Transverse colon (tissue), 4 donors: Measurements from ENCODE around the gene GRIN2A. TPM values are rescaled to one million over a fixed set of nuclear protein-coding genes. Genes with fewer than 3 reads are reported as not detected.

Source experiments
- DNase-seq: peaks from one replicate; pipeline ENCODE4 v3.0.0-alpha.2; 2019
- H3K27ac ChIP-seq, 4 donors: fragments of 200-600 bp; sonication (generic); 2 replicates each; pipeline ENCODE4 v1.5.1; 2016 to 2018; ENCODE audit warnings: inconsistent platforms in 4 of 4
- H3K27me3 ChIP-seq: fragments of 200-600 bp; sonication (generic); 2 replicates; pipeline ENCODE4 v1.5.1; 2017; ENCODE audit warnings: inconsistent platforms
- H3K36me3 ChIP-seq, 4 donors: fragments of 200-600 bp; sonication (generic); 2 replicates each; pipeline ENCODE4 v1.5.1; 2017 to 2019; ENCODE audit warnings: inconsistent platforms in 4 of 4
- H3K4me1 ChIP-seq, 4 donors: fragments of 200-600 bp; sonication (generic); 2 replicates each; pipeline ENCODE4 v1.5.1; 2017 to 2020; ENCODE audit warnings: inconsistent platforms in 4 of 4
- H3K4me3 ChIP-seq, 4 donors: fragments of 200-600 bp; sonication (generic); 1 replicate in 1 of 4; 2 replicates in 3 of 4; pipeline versions ENCODE4 v1.5.1 to v1.6.1; 2017 to 2019; ENCODE audit warnings: inconsistent platforms in 4 of 4
- H3K9me3 ChIP-seq, 2 donors: fragments of 200-600 bp; sonication (generic); 2 replicates each; pipeline ENCODE4 v1.5.1; 2017 to 2019; ENCODE audit warnings: inconsistent platforms in 2 of 2
- EP300 ChIP-seq: sonication (generic); formaldehyde crosslinking; IDR thresholded peaks from one replicate; pipeline ENCODE4 v1.6.1; 2017; ENCODE audit warnings: antibody characterized with exemption, low read depth
- POLR2A ChIP-seq: fragments of 450-650 bp; IDR thresholded peaks from one replicate; pipeline ENCODE4 v1.6.1; 2016; ENCODE audit warnings: antibody characterized with exemption, mild to moderate bottlenecking, moderate library complexity
- POLR2AphosphoS5 ChIP-seq, 3 donors: sonication (generic); formaldehyde crosslinking; IDR thresholded peaks; one replicate each; pipeline ENCODE4 v1.6.1; 2016; ENCODE audit warnings: antibody characterized with exemption in 3 of 3
- WGBS, 2 donors: methylation state at CpG; one replicate each; pipeline ENCODE4 v1.1.5; 2018; ENCODE audit warnings: low coverage in 1 of 2; 5-methylcytosine and 5-hydroxymethylcytosine counted together
- in situ Hi-C, 4 donors: fragments of 200-750 bp; cut with MboI; loops; one replicate each; pipeline versions ENCODE4 v1.15.0 to v1.15.1; 2017; ENCODE audit warnings: low sequenced_read_pairs in 3 of 4, low pct_ligation_motif_present in 1 of 4, low pct_unique_long_range_greater_than_20kb in 1 of 4
- intact Hi-C: fragments of 100-400 bp; cut with DNase I; formaldehyde crosslinking; loops from one replicate; pipeline ENCODE4 v1.15.1; 2023; ENCODE audit warnings: low total_unique reads
- total RNA-seq, 4 donors: library from RNA; depleted of rRNA; stranded (reverse); fragments of >200 nt; gene quantifications; one replicate each; pipeline ENCODE4 v1.1.0, GENCODE V29; 2016
- TF ChIP-seq, protein P1 (sequence below), 5 experiments: fragments of 200-600 bp in 3 of 5; fragments of 450-650 bp in 2 of 5; sonication (generic) in 3 of 5; IDR thresholded peaks; 1 replicate in 2 of 5; 2 replicates in 3 of 5; pipeline ENCODE4 v1.5.1; 2016 to 2017; ENCODE audit warnings: antibody characterized with exemption in 5 of 5, inconsistent platforms in 3 of 5, mild to moderate bottlenecking in 2 of 5, moderate library complexity in 1 of 5

Gene GRIN2A
- total RNA-seq, 4 donors from 2014 or later, result 0.14 to 0.37 (median 0.18) TPM

DNA sequence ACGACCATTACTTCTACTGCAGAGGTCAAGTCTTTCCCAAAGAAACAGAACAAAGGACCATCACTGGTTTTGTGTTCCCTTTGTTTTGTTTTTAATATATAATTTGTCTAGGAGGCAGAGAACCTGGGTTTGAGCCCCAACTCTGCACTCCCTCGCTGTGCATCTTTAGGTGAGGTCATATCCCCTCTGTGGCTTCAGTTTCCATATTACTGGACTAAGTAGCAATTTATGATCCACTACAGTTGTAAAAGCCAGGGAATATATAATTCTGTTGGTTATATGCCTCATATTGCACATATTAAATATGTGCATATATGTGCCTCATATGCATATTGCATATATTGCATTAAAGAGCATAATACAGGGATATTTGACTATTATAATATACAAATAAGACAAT is 392.0 kb downstream of the GRIN2A start:
- TF ChIP-seq, protein P1, sequence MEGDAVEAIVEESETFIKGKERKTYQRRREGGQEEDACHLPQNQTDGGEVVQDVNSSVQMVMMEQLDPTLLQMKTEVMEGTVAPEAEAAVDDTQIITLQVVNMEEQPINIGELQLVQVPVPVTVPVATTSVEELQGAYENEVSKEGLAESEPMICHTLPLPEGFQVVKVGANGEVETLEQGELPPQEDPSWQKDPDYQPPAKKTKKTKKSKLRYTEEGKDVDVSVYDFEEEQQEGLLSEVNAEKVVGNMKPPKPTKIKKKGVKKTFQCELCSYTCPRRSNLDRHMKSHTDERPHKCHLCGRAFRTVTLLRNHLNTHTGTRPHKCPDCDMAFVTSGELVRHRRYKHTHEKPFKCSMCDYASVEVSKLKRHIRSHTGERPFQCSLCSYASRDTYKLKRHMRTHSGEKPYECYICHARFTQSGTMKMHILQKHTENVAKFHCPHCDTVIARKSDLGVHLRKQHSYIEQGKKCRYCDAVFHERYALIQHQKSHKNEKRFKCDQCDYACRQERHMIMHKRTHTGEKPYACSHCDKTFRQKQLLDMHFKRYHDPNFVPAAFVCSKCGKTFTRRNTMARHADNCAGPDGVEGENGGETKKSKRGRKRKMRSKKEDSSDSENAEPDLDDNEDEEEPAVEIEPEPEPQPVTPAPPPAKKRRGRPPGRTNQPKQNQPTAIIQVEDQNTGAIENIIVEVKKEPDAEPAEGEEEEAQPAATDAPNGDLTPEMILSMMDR (IDR thresholded peaks at IDR 0.05), result no peak
- TF ChIP-seq POLR2AphosphoS5 (IDR thresholded peaks at IDR 0.05) (no peak), POLR2A (no peak), EP300 (no peak)
- no peak overlapping the region for H3K27ac ChIP-seq
- DNase-seq, result no peak
- H3K4me1 ChIP-seq, result no peaks in the 10 kb centered on the region
- in situ Hi-C loops, result no loop called here
- no peaks in the 10 kb centered on the region for H3K27me3 ChIP-seq
- H3K4me3 ChIP-seq, result no peak overlapping the region
- H3K9me3 ChIP-seq, result no peaks in the 10 kb centered on the region
- no peaks in the 10 kb centered on the region for H3K36me3 ChIP-seq
- WGBS, 2 donors, result 62 to 84% methylated on average over 2 of the region's 2 CpGs
- intact Hi-C loops, result no loop called here

DNA sequence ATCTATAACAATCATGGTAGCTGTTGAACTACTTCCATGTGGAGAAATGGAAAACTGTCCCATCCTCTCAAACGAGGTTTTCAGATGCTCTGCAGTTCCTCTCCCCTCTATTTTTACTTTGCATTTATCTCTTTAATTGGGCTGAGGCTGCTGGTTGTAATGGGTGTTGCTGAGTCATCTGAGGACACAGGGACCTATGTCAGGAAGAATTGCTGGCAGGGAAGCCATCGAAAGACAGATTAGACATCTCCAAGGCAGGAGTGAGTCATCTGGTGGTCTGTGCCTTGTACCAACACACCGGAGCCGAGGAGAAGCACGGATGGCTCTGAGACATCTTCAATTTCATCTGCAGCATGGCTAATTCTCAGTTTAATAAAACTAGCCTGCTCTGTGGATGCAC is 394.5 kb downstream of the GRIN2A start:
- Histone ChIP-seq H3K4me3 (no peak overlapping the region), H3K36me3 (no peaks in the 10 kb centered on the region), H3K9me3 (no peaks in the 10 kb centered on the region), H3K27ac (no peak overlapping the region), H3K27me3 (no peaks in the 10 kb centered on the region), H3K4me1 (no peaks in the 10 kb centered on the region)
- no peak for DNase-seq
- in situ Hi-C loops (no loop called here), intact Hi-C loops (no loop called here)
- TF ChIP-seq, protein P1 (IDR thresholded peaks at IDR 0.05), result no peak
- 43 to 71% methylated on average over 5 of the region's 5 CpGs for WGBS, 2 donors

DNA sequence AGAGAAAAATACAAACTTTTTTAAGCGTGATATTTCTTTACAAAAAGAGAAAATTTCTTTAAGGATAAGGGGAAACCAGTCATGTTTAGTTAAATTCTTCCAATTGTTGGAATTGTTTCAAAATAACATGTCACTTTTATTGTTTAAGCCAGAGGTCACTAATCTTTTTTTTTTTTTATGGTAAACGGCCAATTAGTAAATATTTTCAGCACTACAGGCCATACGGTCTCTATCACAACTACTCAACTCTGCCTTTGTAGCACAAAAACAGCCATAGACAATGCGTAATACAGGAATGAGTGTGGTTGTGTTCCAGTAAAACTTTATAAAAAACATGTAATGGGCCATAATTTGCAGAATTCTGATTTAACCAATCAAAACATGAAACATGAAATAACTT is 401.4 kb downstream of the GRIN2A start:
- 58 to 70% methylated on average over 4 of the region's 4 CpGs for WGBS, 2 donors
- in situ Hi-C loops, result no loop called here
- no peak overlapping the region for H3K27ac ChIP-seq
- H3K4me3 ChIP-seq, result no peak overlapping the region
- no peaks in the 10 kb centered on the region for H3K4me1 ChIP-seq
- no peaks in the 10 kb centered on the region for H3K9me3 ChIP-seq
- no peaks in the 10 kb centered on the region for H3K36me3 ChIP-seq
- TF ChIP-seq POLR2A, result no peak
- no peak for TF ChIP-seq EP300
- TF ChIP-seq, protein P1 (IDR thresholded peaks at IDR 0.05), result no peak
- no peak for TF ChIP-seq POLR2AphosphoS5 (IDR thresholded peaks at IDR 0.05)
- intact Hi-C loops, result no loop called here
- H3K27me3 ChIP-seq, result no peaks in the 10 kb centered on the region
- no peak for DNase-seq

DNA sequence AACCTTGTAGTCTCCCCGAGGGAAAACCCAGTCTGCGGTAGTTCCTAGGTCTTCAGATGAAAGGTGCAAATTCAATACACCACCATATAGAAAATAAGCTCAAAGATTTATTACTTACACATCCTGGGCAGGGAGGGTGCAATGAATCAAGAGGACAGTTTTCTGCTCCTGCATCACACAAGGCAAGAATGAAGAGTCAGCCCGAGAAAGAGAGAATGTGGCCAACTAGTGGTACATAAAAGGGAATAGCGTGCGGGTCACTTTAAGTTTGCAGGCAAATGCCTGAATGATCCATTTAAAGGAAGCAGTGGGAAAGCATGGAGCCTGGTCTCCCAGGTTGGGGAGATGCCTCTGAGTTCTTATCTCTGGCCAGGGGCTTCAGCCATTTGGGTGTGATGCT is 403.4 kb downstream of the GRIN2A start:
- TF ChIP-seq EP300, result no peak
- TF ChIP-seq, protein P1 (IDR thresholded peaks at IDR 0.05), result no peak
- no peak for TF ChIP-seq POLR2A
- TF ChIP-seq POLR2AphosphoS5 (IDR thresholded peaks at IDR 0.05), result no peak
- intact Hi-C loops (no loop called here), in situ Hi-C loops (no loop called here)
- Histone ChIP-seq H3K4me1 (no peaks in the 10 kb centered on the region), H3K36me3 (no peaks in the 10 kb centered on the region), H3K9me3 (no peaks in the 10 kb centered on the region), H3K27me3 (no peaks in the 10 kb centered on the region), H3K4me3 (no peak overlapping the region), H3K27ac (no peak overlapping the region)
- no peak for DNase-seq
- WGBS, 2 donors, result 64 to 80% methylated on average over 5 of the region's 5 CpGs
